Liver (tissue), 9 donors: ENCODE data around the gene CRB2. TPM values are rescaled to one million over a fixed set of nuclear protein-coding genes. Genes with fewer than 3 reads are reported as not detected.

Experiments
- DNase-seq: peaks from one replicate; pipeline ENCODE4 v3.0.0-alpha.2; 2017; ENCODE audit warnings: low spot score
- H3K27ac ChIP-seq, 2 donors: one replicate each; pipeline ENCODE4 v1.7.0; 2013; ENCODE audit warnings: inconsistent platforms in 2 of 2, low read length in 2 of 2, control low read depth in 1 of 2, low read depth in 1 of 2, mild to moderate bottlenecking in 1 of 2
- H3K27me3 ChIP-seq, 4 donors: one replicate each; pipeline versions ENCODE4 v1.6.1 to v1.7.0; 2013; ENCODE audit warnings: low read length in 3 of 4, inconsistent platforms in 1 of 4, mild to moderate bottlenecking in 1 of 4, moderate library complexity in 1 of 4; ENCODE audit not compliant: control insufficient read depth in 4 of 4, insufficient read depth in 4 of 4
- H3K36me3 ChIP-seq, 4 donors: one replicate each; pipeline versions ENCODE4 v1.6.1 to v1.7.0; 2013; ENCODE audit warnings: low read length in 3 of 4, mild to moderate bottlenecking in 3 of 4, low read depth in 1 of 4, moderate library complexity in 1 of 4; ENCODE audit not compliant: control insufficient read depth in 4 of 4, insufficient read depth in 3 of 4
- H3K4me1 ChIP-seq, 4 donors: one replicate each; pipeline versions ENCODE4 v1.6.1 to v1.7.0; 2013; ENCODE audit warnings: low read length in 3 of 4, mild to moderate bottlenecking in 3 of 4, moderate library complexity in 1 of 4; ENCODE audit not compliant: control insufficient read depth in 4 of 4, insufficient read depth in 4 of 4
- H3K4me3 ChIP-seq, 3 donors: one replicate each; pipeline versions ENCODE4 v1.6.1 to v1.7.0; 2013; ENCODE audit warnings: low read length in 3 of 3, control low read depth in 1 of 3, low read depth in 1 of 3, mild to moderate bottlenecking in 1 of 3
- H3K9ac ChIP-seq, 2 donors: one replicate each; pipeline ENCODE4 v1.7.0; 2013; ENCODE audit warnings: low read length in 2 of 2, mild to moderate bottlenecking in 2 of 2, moderate library complexity in 2 of 2, control low read depth in 1 of 2, low read depth in 1 of 2
- H3K9me3 ChIP-seq, 4 donors: one replicate each; pipeline versions ENCODE4 v1.6.1 to v1.7.0; 2013; ENCODE audit warnings: low read length in 3 of 4; ENCODE audit not compliant: control insufficient read depth in 4 of 4
- ATF3 ChIP-seq: IDR thresholded peaks from 2 replicates; pipeline ENCODE4 v1.6.1; 2016; ENCODE audit warnings: antibody characterized with exemption
- CTCF ChIP-seq: fragments of 150-350 bp; IDR thresholded peaks from 2 replicates; pipeline ENCODE4 v1.5.1; 2017; ENCODE audit warnings: improper control_type of control experiment, low read depth, low read length; ENCODE audit not compliant: missing input control
- EGR1 ChIP-seq, 2 donors: IDR thresholded peaks; 2 replicates each; pipeline ENCODE4 v1.6.1; 2016 to 2018; ENCODE audit warnings: antibody characterized with exemption in 2 of 2, low read depth in 2 of 2
- FOXA1 ChIP-seq: IDR thresholded peaks from 2 replicates; pipeline ENCODE4 v1.6.1; 2016; ENCODE audit warnings: antibody characterized with exemption
- FOXA2 ChIP-seq: IDR thresholded peaks from 2 replicates; pipeline ENCODE4 v1.6.1; 2016; ENCODE audit warnings: antibody characterized with exemption
- GABPA ChIP-seq, 2 donors: IDR thresholded peaks in 1 of 2; conservative IDR thresholded peaks in 1 of 2; 2 replicates each; pipeline ENCODE4 v1.6.1; 2016; ENCODE audit warnings: antibody characterized with exemption in 2 of 2, mild to moderate bottlenecking in 1 of 2, moderate library complexity in 1 of 2
- HNF4A ChIP-seq, 2 donors: conservative IDR thresholded peaks; 2 replicates each; pipeline ENCODE4 v1.6.1; 2016; ENCODE audit warnings: antibody characterized with exemption in 2 of 2, mild to moderate bottlenecking in 2 of 2
- JUND ChIP-seq, 2 donors: IDR thresholded peaks; 2 replicates each; pipeline ENCODE4 v1.6.1; 2016; ENCODE audit warnings: antibody characterized with exemption in 2 of 2
- MAX ChIP-seq: IDR thresholded peaks from 2 replicates; pipeline ENCODE4 v1.6.1; 2016; ENCODE audit warnings: antibody characterized with exemption
- NR2F2 ChIP-seq: IDR thresholded peaks from 2 replicates; pipeline ENCODE4 v1.6.1; 2016; ENCODE audit warnings: antibody characterized with exemption
- RAD21 ChIP-seq, 2 donors: IDR thresholded peaks; 2 replicates each; pipeline ENCODE4 v1.6.1; 2016; ENCODE audit warnings: antibody characterized with exemption in 2 of 2, mild to moderate bottlenecking in 2 of 2
- REST ChIP-seq: IDR thresholded peaks from 2 replicates; pipeline ENCODE4 v1.6.1; 2016; ENCODE audit warnings: antibody characterized with exemption, mild to moderate bottlenecking
- RXRA ChIP-seq, 2 donors: IDR thresholded peaks; 2 replicates each; pipeline ENCODE4 v1.6.1; 2017 to 2018; ENCODE audit warnings: antibody characterized with exemption in 2 of 2, mild to moderate bottlenecking in 1 of 2
- SP1 ChIP-seq: IDR thresholded peaks from 2 replicates; pipeline ENCODE4 v1.6.1; 2018; ENCODE audit warnings: antibody characterized with exemption, mild to moderate bottlenecking
- YY1 ChIP-seq: IDR thresholded peaks from 2 replicates; pipeline ENCODE4 v1.6.1; 2016; ENCODE audit warnings: antibody characterized with exemption, mild to moderate bottlenecking
- ZBTB33 ChIP-seq: IDR thresholded peaks from 2 replicates; pipeline ENCODE4 v1.6.1; 2016; ENCODE audit warnings: antibody characterized with exemption
- WGBS: extraction: QIAGEN DNeasy Blood & Tissue Kit; methylation state at CpG from one replicate; pipeline ENCODE4 v1.1.7; 2013; 5-methylcytosine and 5-hydroxymethylcytosine counted together
- polyA plus RNA-seq, 2 donors: library from polyadenylated mRNA; stranded (reverse) in 1 of 2; unstranded in 1 of 2; fragments of 200-250 nt in 1 of 2; fragments of >200 nt in 1 of 2; fragmentation: Nextera tagmentation in 1 of 2; extraction: Ambion mirVana in 1 of 2; gene quantifications; one replicate each; pipeline versions ENCODE4 v1.2.1 to v1.2.3, GENCODE V29; 2013 to 2015
- total RNA-seq, 2 donors: library from RNA; depleted of rRNA; stranded (reverse); fragments of >200 nt; gene quantifications; one replicate each; pipeline ENCODE4 v1.2.3, GENCODE V29; 2014
- donor health status: healthy.
- donor health status: healthy.
- donor health status: healthy.
- donor health status: healthy.
- donor health status: healthy.

The CRB2 gene
- total and polyA plus RNA-seq, 4 donors: 1.7 TPM; not detected in 3

GRCh38 chr9:123406691-123407216 lies 50.8 kb downstream of the CRB2 start:
- no peak overlapping the region for H3K27ac ChIP-seq
- H3K27me3 ChIP-seq: no peaks in the 10 kb centered on the region
- no peak overlapping the region for H3K9ac ChIP-seq
- no peaks in the 10 kb centered on the region for H3K9me3 ChIP-seq
- 85% methylated on average over 13 of the region's 13 CpGs for WGBS
- H3K4me3 ChIP-seq: no peak overlapping the region
- DNase-seq: no peak
- H3K36me3 ChIP-seq: peaks cover 0 to 5% (median 2%) of the 10 kb centered on the region in 4 donors
- no peak for TF ChIP-seq REST
- TF ChIP-seq JUND (IDR thresholded peaks at IDR 0.05): no peak
- no peak for TF ChIP-seq CTCF
- TF ChIP-seq FOXA1: no peak
- TF ChIP-seq ATF3: no peak
- no peak for TF ChIP-seq YY1
- TF ChIP-seq FOXA2: no peak
- TF ChIP-seq GABPA (IDR thresholded peaks at IDR 0.05 in 1 of 2, conservative IDR thresholded peaks at IDR 0.05 in 1 of 2): no peak
- TF ChIP-seq EGR1 (IDR thresholded peaks at IDR 0.05; ENCODE audit: low read depth in 2 of 2): no peak
- H3K4me1 ChIP-seq: no peaks in the 10 kb centered on the region

GRCh38 chr9:123407217-123407851 lies 51.3 kb downstream of the CRB2 start:
- Histone ChIP-seq H3K4me1 (no peaks in the 10 kb centered on the region), H3K27ac (no peak overlapping the region), H3K27me3 (no peaks in the 10 kb centered on the region), H3K36me3 (peaks cover 0 to 5% (median 2%) of the 10 kb centered on the region in 4 donors), H3K4me3 (no peak overlapping the region), H3K9ac (no peak overlapping the region), H3K9me3 (no peaks in the 10 kb centered on the region)
- TF ChIP-seq JUND (IDR thresholded peaks at IDR 0.05) (no peak), FOXA2 (no peak), HNF4A (conservative IDR thresholded peaks at IDR 0.05) (no peak), RAD21 (IDR thresholded peaks at IDR 0.05) (no peak), ZBTB33 (no peak), EGR1 (IDR thresholded peaks at IDR 0.05; ENCODE audit: low read depth in 2 of 2) (no peak), SP1 (no peak), MAX (no peak), FOXA1 (no peak), NR2F2 (no peak), RXRA (IDR thresholded peaks at IDR 0.05) (no peak), YY1 (no peak)
- 91% methylated on average over 20 of the region's 20 CpGs for WGBS
- no peak for DNase-seq
